ENCODE data around the gene SFI1. TPM values are rescaled to one million over a fixed set of nuclear protein-coding genes. Genes with fewer than 3 reads are reported as not detected.

SFI1 gene
- total and polyA plus RNA-seq, 2 of the 4 experiments (the other 2 are of a cell fraction) = 9.9 to 12.0 TPM

- Histone ChIP-seq H3K36me3 (ENCODE audit: control insufficient read depth, insufficient read depth, low read length) (peaks cover 35% of the 10 kb centered on the region), H3K4me3 (ENCODE audit: insufficient read depth, low read depth, low read length) (no peak overlapping the region), H3K23ac (ENCODE audit: low read depth, low read length) (no peak overlapping the region), H4K8ac (ENCODE audit: low read depth in 2 of 2, low read length in 2 of 2) (no peak overlapping the region), H3K9me1 (ENCODE audit: insufficient read depth, low read length) (peaks cover 3% of the 10 kb centered on the region; the same call in 1 of the 2 replicates), H3K56ac (ENCODE audit: extremely low read depth, insufficient read depth, low read length) (no peak overlapping the region), H3K9me3 (ENCODE audit: control insufficient read depth, insufficient read depth, low read length) (no peaks in the 10 kb centered on the region), H4K91ac (ENCODE audit: insufficient read depth, low read depth, low read length) (no peak overlapping the region), H4K20me1 (ENCODE audit: insufficient read depth, low read length) (peaks cover 24% of the 10 kb centered on the region), H2BK20ac (ENCODE audit: low read depth, low read length) (no peak overlapping the region), H3K27me3 (ENCODE audit: control insufficient read depth, insufficient read depth, low read length) (no peaks in the 10 kb centered on the region), H4K5ac (ENCODE audit: low read depth, low read length) (no peak overlapping the region), H3K4me2 (ENCODE audit: low read depth, low read length) (no peak overlapping the region), H3K9ac (ENCODE audit: low read depth, low read length) (no peak overlapping the region), H2BK5ac (ENCODE audit: low read depth, low read length, poor library complexity, severe bottlenecking) (no peak overlapping the region), H2AK5ac (ENCODE audit: low read depth, low read length) (no peak overlapping the region), H3K4ac (ENCODE audit: low read depth, low read length) (no peak overlapping the region), H2BK120ac (ENCODE audit: low read depth, low read length) (no peak overlapping the region), H3K4me1 (ENCODE audit: control insufficient read depth, insufficient read depth, low read length) (peaks cover 5% of the 10 kb centered on the region), H2BK15ac (ENCODE audit: low read depth, low read length) (no peak overlapping the region), H3K14ac (replicated peaks; ENCODE audit: low read depth, low read length) (no peak overlapping the region), H2AFZ (replicated peaks; ENCODE audit: low read length, poor library complexity) (no peak overlapping the region), H3K18ac (ENCODE audit: low read depth, low read length) (no peak overlapping the region), H3K79me1 (ENCODE audit: low read depth in 1 of 2, low read length in 2 of 2) (peaks cover 0 to 11% of the 10 kb centered on the region in 2 experiments; a peak in 1 of 4 replicates), H3K27ac (ENCODE audit: insufficient read depth, low read length) (no peak overlapping the region), H2AK9ac (replicated peaks; ENCODE audit: low read depth, low read length, poor library complexity) (peak overlapping the region; percentile 11)
- no TSS peak for BruUV-seq (replicated peaks)
- 100% methylated on average over 1 of the region's 4 CpGs; no CpG with 5 or more reads in 1 of the 2 experiments for WGBS, 2 experiments (ENCODE audit: extremely low coverage in 2 of 2, insufficient read length in 1 of 2)
- intact Hi-C loops (cut with micrococcal nuclease) = no loop called here
- in situ Hi-C loops (cut with MboI; ENCODE audit: low sequenced_read_pairs) = no loop called here
- dilution Hi-C loops (cut with HindIII; ENCODE audit: low sequenced_read_pairs, unreplicated experiment) = no loop called here
- TF ChIP-seq RCOR1 (IDR thresholded peaks at IDR 0.05; ENCODE audit: insufficient replicate concordance, low read length) (no peak), NFE2L2 (IDR thresholded peaks at IDR 0.05; ENCODE audit: low read depth, low read length) (no peak), FOS (IDR thresholded peaks at IDR 0.05; ENCODE audit: low read depth, low read length) (no peak), MAFK (IDR thresholded peaks at IDR 0.05; ENCODE audit: low read depth, low read length) (no peak)
- ATAC-seq (ENCODE audit: low read depth) (no peak), DNase-seq (no peak)
- ChIA-PET CTCF (no interaction called here), POLR2A (ENCODE audit: unreplicated experiment) (no interaction called here)
Observed at GRCh38 chr22:31615940-31616314, 119.6 kb downstream of the SFI1 start.

Data from IMR-90 (cell line).